ENCODE data around the gene MRPS6. TPM values are rescaled to one million over a fixed set of nuclear protein-coding genes. Genes with fewer than 3 reads are reported as not detected.

MRPS6 gene
- total and polyA plus RNA-seq, 2 of the 4 experiments (the other 2 are of a cell fraction), result 7.5 to 35.1 TPM

- Histone ChIP-seq H3K79me1 (ENCODE audit: low read depth in 1 of 2, low read length in 2 of 2) (peaks cover 18 to 29% of the 10 kb centered on the region in 2 experiments), H3K18ac (ENCODE audit: low read depth, low read length) (no peak overlapping the region; the same call in 1 of the 2 replicates), H4K20me1 (ENCODE audit: insufficient read depth, low read length) (peaks cover 20% of the 10 kb centered on the region; the same call in 1 of the 2 replicates), H3K56ac (ENCODE audit: extremely low read depth, insufficient read depth, low read length) (no peak overlapping the region), H3K14ac (replicated peaks; ENCODE audit: low read depth, low read length) (peak overlapping the region; percentile 39; the same call in 1 of the 2 replicates), H3K36me3 (ENCODE audit: control insufficient read depth, insufficient read depth, low read length) (no peaks in the 10 kb centered on the region), H3K9ac (ENCODE audit: low read depth, low read length) (peak overlapping the region; percentile 45; the same call in 1 of the 2 replicates), H2BK15ac (ENCODE audit: low read depth, low read length) (no peak overlapping the region), H2AK9ac (replicated peaks; ENCODE audit: low read depth, low read length, poor library complexity) (peak overlapping the region; percentile 89), H3K4me1 (ENCODE audit: control insufficient read depth, insufficient read depth, low read length) (peaks cover 3% of the 10 kb centered on the region; the same call in 1 of the 2 replicates), H4K8ac (ENCODE audit: low read depth in 2 of 2, low read length in 2 of 2) (peak overlapping the region; percentile 87 to 95), H2AK5ac (ENCODE audit: low read depth, low read length) (peak overlapping the region; percentile 63; the same call in 1 of the 2 replicates), H3K27ac (ENCODE audit: insufficient read depth, low read length) (peak overlapping the region; percentile 53), H3K4me3 (ENCODE audit: insufficient read depth, low read depth, low read length) (peak overlapping the region; percentile 71), H3K9me3 (ENCODE audit: control insufficient read depth, insufficient read depth, low read length) (no peaks in the 10 kb centered on the region), H3K4ac (ENCODE audit: low read depth, low read length) (peak overlapping the region; percentile 70), H3K27me3 (ENCODE audit: control insufficient read depth, insufficient read depth, low read length) (peaks cover 5% of the 10 kb centered on the region; the same call in 1 of the 2 replicates), H3K23ac (ENCODE audit: low read depth, low read length) (no peak overlapping the region), H3K4me2 (ENCODE audit: low read depth, low read length) (peak overlapping the region; percentile 42), H2BK20ac (ENCODE audit: low read depth, low read length) (peak overlapping the region; percentile 12; the same call in 1 of the 2 replicates), H2AFZ (replicated peaks; ENCODE audit: low read length, poor library complexity) (peak overlapping the region; percentile 95), H2BK5ac (ENCODE audit: low read depth, low read length, poor library complexity, severe bottlenecking) (peak overlapping the region; percentile 77), H4K91ac (ENCODE audit: insufficient read depth, low read depth, low read length) (peak overlapping the region; percentile 57), H2BK120ac (ENCODE audit: low read depth, low read length) (peak overlapping the region; percentile 59), H4K5ac (ENCODE audit: low read depth, low read length) (peak overlapping the region; percentile 56), H3K9me1 (ENCODE audit: insufficient read depth, low read length) (no peaks in the 10 kb centered on the region)
- DNase-seq (no peak), ATAC-seq (ENCODE audit: low read depth) (no peak; the same call in 1 of the 2 replicates)
- in situ Hi-C loops (cut with MboI; ENCODE audit: low sequenced_read_pairs), result no loop called here
- dilution Hi-C loops (cut with HindIII; ENCODE audit: low sequenced_read_pairs, unreplicated experiment), result no loop called here
- CTCF ChIA-PET, result interaction anchor here (0.6 to 1.0 kb wide), 3 partner anchors 9 to 39 kb away, joined by 3 read pairs; no protein-coding TSS in a partner anchor
- TF ChIP-seq SMC3 (IDR thresholded peaks at IDR 0.05; ENCODE audit: low read depth, low read length) (no peak), MAFK (IDR thresholded peaks at IDR 0.05; ENCODE audit: low read depth, low read length) (no peak), CTCF (conservative IDR thresholded peaks at IDR 0.05; ENCODE audit: low read depth, low read length) (no peak)
- intact Hi-C loops (cut with micrococcal nuclease), result loop anchor here (1.0 to 5.0 kb wide), 2 partner anchors 130 to 148 kb away; no protein-coding TSS in a partner anchor
- BruUV-seq (replicated peaks), result no TSS peak
- WGBS, 2 experiments (ENCODE audit: extremely low coverage in 2 of 2, insufficient read length in 1 of 2), result 33% methylated on average over 10 of the region's 32 CpGs; no CpG with 5 or more reads in 1 of the 2 experiments
- POLR2A ChIA-PET (ENCODE audit: unreplicated experiment), result no interaction called here
These were observed 990 bp upstream of the MRPS6 start for GRCh38 chr21:34072145-34073031.
